GM19023 (cell line): ENCODE measurements around the gene TGFB1I1.

Source experiments
- ATAC-seq: cut with Tn5 transposase; IDR thresholded peaks from one replicate; pipeline ENCODE4 v1.9.1; 2021; ENCODE audit warnings: mild to moderate bottlenecking, moderate library complexity; ENCODE audit not compliant: unreplicated experiment

The TGFB1I1 gene

DNA sequence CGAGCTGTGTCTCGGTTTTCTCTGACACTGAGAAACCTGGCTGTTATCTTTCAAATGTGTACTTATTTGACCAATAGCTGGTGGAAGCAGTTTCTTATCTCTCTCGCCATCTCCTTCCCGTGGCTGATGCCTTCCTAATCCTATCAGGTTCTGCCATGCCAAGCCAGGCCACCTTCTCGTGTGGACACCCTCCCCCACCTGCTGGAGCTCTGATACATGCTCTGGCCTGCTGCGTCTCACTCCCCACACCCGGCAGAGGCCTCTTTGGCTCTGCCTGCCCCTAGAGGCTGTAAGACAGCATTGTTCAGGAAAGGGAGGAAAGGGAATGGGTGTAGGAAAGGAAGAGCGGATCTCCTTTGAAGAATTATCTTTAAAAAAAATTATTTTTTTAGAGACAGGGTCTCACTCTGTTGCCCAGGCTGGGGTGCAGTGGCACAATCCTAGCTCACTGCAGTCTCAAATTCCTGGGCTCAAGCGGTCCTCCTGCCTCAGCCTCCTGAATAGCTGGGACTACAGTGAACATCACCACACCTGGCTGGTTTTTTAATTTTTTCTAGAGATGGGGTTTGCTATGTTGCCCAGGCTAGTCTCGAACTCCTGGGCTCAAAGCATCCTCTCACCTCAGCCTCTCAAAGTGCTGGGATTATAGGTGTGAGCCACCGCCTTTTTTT, 20.1 kb upstream of the TGFB1I1 start:
- no peak for ATAC-seq

DNA sequence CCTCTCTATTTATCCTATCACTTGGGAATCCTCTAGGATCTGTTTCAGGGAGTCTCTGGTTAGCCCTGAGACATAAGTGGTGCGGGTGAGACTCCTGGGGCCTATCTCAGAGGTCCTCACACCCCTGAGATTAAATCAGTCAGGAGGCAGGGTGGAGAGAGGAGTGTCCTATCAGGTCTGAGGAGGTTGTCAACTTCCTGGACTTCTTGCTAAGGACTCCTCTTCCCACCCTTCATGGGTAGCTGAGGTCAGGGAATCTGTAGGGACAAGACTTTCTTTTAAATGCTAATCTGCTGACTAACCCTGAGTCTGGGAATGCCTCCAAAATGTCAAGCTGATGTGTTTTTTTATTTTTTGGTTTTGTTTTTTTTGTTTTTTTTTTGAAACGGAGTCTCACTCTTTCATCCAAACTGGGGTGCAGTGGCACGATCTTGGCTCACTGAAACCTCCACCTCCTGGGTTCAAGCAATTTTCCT, 19.3 kb upstream of the TGFB1I1 start:
- ATAC-seq, result no peak

DNA sequence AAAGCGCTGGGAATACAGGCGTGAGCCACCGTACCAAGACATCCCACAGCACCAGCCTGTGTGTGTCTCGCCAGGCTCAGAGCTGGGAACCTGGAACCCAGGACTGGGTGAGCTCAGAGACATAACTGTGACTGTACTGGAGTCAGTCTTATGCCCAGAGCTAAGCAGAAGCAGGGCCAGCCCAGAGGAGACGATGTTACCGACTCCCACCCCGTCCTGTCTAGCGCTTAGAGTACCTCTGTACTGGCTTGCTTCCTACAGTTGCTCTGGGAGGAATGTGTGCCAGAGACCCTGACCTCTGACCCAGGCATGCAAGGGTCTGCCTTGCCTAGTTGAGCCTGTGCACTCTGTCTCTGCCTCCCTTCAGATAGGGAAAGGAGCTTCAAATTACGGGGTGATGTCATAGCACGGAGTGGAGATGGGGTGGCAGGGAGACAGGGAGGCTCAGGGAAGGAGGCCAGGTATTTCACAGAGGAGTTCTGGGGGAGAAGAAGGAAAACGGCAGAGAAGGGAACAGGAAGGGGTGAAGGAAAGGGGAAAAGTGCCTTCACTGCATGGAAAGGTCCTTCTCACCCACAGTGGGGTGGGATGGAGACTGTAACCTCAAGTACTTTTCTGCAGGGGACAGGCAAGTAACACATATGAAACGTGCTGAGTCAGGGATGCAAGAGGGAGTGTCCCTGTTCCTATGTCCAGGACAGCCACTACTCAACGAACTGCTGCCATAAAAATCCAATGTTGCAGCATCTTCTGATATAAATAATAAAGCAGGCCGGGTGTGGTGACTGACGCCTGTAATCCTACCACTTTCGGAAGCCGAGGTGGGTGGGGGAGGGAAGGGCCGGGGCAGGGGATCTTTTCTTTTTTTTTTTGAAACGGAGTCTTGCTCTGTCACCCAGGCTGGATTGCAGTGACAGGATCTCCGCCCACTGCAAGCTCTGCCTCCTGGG, 18.4 kb upstream of the TGFB1I1 start:
- no peak for ATAC-seq

DNA sequence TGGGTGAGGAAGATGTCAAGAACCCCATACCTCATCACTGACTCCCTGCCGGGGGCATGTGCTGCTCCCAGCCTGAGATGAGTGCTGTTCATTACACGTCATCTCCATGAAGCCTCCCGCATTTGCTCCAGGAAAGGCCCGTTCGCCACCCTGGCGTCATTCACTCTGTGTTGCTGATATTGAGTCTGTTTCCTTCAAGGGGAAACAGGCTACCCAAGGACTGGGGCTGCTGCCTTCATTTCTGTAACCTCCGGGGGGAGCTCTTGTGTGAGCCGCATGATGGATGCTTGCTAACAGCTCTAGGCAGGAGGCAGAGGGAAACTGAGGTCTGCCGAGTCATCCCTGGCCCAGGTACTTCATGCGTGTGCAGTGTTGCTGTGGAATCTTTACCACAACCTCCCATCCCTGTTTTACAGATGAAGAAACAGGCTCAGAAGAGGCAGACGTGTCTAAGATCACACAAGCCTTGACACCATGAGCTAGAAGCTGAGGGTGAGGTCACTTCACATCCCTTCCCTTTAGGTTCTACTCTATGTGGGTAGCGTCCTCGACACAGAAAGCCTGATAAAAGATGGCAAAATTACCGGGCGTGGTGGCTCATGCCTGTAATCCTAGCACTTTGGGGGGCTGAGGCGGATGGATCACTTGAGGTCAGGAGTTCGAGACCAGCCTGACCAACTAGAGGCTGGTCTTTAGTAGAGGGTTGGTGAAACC, 16.2 kb upstream of the TGFB1I1 start:
- ATAC-seq, result no peak

DNA sequence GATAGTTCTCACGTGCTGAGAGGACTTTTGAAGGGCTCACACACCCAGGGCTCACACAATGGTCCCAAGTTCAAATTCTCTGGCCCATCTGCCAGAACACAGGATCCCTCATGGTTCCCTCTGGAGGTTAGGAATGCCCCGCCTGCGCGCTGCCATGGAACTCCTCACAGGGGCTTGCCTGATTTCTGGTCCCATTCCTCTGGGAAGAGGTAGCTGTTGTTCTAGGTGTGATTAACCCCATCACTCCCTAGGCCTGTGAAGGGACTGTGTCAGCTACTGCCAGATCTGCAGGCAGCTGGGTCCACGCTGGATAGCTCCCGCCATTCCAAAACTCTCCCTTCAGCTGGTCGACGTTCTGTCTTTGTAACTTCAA, 15.0 kb upstream of the TGFB1I1 start:
- ATAC-seq, result no peak

DNA sequence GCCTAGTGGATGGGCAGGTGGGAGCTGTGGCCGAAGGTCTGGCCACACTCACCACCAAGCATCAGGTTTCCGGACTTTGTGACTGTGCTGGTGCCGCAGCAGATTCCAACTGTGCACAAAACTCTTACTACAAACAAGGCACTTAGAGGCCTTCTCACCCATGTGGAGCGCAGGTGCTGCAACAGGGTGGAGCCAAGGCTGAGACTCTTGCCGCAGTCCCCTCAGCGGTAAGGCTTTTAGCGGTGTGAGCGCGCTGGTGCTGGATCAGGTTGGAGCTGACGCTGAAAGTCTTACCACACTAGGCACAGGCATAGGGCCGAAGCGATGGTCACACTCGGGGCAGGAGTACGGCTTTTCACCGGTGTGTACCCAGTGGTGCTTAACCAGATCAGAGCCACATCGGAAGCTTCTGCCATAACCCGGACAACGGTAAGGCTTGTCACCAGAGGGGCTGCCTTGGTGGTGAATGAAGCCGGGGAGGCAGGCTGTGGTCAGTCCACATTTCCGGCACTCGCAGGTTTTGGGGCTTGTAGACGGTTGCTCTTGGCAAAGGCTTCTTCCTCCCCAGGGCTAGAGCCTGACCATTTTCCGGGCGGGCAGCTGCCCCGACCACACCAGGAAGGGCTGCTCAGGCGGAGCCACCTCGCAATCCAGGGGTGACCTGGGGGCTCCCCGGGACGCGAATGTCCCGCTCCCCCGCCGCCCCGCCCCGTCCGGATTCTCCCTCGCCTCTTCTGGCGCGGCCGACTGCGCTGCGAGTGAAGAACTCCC, 13.7 kb upstream of the TGFB1I1 start:
- peak; percentile 3 for ATAC-seq

DNA sequence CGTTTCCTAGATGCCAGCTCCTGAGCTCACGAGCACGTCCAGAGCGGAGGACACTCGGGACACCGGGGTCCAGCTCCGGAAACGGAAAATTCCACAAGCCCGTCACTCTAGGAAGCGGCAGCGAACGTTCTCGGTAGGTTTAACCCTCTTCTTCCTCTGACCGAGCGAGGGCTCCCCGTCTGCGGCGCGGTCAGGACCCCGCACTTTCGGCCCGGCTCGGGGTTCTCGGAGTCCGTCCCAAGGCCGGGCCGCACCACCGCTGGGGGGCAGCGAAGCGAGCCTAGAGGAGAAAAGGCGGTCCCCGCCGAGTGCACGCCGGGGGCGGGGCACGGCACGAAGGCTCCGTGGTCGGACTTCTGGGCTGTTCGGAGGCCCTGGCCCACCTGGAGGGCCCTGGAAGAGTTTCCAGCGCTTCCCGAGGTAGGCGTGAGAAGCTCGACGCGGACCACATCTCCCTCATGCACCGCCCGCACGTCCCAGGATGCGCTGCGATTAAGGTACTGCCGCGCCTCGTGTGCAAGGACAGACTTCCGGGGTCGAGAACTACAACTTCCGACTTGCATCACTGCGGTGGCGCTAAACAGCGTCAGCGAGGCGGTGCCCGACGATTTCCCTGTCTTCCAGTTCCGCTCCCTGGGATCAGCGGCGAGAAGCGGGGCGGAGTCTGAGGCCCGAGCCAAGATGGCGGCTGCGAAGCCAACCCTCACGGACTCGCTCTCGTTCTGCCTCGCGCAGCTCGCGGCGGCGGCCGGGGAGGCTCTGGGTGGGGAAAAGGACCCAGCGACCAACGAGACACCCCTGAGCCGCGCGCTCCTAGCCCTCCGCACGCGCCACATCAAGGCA, 12.9 kb upstream of the TGFB1I1 start, which contains the start of gene ARMC5:
Gene ARMC5 (plus strand): TSS at position 658 of the 843 bp plus-strand sequence. CDS start 24 bp downstream, at position 682.
- peak; percentile 79 for ATAC-seq

DNA sequence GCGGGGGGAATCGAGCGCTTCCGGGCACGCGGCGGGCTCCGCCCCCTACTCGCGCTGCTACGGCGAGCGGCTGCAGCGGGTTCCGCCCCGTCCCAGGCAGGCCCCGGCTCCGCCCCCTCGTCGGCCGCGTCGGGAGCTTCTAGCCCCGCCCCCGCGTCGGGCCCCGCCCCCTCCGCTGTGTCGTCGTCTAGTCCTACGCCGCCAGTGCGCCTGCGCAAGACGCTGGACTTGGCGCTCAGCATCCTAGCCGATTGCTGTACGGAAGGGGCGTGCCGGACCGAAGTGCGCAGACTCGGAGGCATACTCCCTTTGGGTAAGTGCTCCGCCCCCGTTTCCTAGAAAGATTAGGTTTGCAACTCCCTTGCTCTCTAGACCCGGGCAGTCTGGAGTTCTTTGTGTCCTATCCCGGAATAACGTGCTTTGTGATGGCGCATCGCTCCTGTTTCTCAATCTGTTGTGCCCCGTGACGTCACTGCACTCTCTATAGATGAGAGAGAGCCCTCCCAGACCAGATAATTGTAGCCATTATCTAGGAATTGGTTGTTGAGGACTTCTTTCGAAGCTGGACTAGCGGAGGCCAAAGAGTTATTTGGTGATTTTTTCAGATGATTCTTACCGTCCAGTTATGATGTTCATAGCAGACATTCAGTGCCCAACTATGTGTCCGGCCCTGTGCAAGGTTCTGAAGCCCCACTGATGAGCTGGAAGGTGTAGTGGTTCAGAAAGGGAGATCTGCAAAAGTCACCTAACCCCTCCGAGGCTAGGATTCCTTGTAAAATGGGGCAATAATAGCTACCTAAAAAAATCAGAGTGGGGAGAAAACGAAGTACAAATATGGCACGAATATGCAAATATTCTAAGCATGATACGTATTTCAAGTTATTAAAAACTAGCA, 12.0 kb upstream of the TGFB1I1 start:
- peak; percentile 68 for ATAC-seq

DNA sequence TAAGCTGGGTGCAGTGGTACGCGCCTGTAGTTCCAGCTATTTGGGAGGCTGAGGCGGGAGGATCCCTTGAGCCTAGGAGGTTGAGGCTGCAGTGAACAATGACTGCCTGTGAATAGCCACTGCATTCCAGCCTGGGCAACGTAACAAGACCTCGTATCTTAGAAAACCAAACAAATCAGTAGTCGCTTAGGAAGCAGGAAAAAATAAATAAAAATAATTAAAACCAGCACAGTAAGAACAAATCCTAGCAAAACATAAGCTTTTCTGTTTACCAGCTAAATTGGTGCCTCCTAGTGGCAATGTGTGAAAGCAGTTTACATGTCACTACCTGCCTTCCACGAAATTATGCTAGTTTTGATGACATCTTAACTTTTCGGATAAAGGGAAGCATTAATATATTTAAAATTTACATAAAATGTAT, 11.4 kb upstream of the TGFB1I1 start:
- no peak for ATAC-seq

DNA sequence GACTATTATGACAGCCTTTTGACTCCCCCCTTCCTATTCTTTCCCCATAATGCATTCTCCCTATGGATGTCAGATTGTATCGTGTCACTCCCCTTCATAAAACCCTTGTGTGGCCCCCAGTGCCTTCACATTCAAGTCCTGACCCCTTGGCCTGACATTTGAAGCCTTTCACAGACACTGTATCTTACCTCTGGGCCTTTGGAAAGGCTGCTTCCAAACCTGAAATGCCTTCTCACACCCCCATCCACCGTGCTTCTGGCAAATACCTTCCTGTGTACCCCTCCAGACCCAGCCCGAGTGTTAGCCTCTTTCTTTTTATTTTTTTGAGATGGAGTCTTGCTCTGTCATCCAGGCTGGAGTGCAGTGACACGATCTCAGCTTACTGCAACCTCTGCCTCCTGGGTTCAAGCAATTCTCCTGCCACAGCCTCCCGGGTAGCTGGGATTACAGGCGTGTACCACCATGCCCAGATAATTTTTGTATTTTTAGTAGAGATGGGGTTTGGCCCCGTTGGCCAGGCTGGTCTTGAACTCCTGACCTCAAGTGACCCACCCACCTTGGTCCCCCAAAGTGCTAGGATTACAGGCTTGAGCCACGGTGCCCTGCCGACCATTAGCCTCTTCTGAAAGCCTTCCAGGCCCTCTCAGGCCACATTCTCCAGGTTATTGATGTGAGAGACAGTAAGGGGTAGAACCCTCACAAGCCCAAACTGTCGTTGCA, 10.6 kb upstream of the TGFB1I1 start:
- no peak for ATAC-seq

DNA sequence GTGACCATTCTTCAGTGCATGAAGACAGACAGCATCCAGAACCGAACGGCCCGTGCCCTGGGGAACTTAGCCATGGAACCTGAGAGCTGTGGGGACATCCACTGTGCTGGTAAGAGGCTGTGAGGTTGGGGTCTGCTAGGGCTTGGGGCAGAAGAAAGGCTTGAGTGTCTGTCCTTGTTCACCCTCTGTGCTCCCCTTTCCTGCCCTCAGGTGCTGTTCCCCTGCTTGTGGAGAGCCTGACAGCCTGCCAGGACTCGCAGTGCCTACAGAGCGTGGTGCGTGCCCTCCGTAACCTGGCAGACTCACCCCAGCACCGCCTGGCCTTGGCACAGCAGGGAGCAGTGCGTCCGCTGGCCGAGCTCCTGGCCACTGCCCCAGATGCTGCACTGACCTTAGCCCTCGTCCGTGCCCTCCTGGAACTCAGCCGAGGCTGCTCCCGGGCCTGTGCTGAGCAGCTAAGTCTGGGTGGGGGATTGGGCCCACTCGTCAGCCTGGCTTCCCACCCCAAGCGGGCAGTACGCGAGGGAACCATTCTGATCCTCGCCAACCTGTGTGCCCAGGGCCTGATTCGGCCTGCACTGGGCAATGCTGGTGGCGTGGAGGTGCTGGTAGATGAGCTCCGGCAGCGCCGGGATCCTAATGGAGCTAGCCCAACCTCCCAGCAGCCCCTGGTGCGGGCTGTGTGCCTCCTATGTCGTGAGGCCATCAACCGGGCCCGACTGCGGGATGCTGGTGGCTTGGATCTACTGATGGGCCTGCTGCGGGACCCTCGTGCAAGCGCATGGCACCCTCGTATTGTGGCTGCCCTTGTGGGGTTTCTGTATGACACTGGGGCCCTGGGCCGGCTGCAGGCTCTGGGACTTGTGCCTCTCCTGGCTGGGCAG, 9.8 kb upstream of the TGFB1I1 start:
- no peak for ATAC-seq

DNA sequence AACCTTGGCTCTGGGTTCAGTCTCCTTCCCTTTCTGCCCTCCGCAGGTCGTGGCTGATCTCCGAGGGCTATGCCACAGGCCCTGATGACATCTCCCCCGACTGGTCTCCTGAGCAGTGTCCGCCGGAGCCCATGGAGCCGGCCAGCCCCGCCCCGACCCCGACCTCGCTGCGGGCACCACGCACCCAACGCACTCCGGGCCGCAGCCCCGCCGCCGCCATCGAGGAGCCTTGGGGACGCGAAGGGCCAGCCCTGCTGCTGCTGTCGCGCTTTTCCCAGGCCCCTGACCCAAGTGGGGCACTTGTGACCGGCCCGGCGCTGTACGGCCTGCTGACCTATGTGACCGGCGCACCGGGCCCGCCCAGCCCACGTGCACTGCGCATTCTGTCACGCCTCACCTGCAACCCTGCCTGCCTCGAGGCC, 7.6 kb upstream of the TGFB1I1 start:
- no peak for ATAC-seq

DNA sequence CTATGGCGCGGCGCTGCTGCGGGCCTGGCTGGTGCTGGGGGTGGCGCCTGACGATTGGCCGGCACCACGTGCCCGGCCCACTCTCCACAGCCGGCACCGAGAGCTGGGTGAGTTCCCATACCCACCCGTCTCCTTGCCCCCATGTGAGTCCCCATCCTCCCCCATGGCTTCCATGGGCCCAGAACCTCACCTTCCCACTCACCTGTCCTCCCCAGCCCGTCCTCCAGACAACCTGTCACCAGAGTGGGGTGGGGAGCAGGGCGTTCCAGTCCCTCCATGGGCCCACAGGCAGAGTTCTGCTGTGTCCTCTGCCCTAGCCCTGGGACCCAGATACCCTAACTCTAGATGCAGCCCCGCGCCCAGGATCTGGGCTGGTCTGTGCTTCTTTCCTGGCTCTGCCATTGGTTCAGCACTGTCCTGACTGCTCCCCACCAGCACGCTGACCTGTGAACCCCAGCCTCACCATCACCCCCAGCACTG, 7.1 kb upstream of the TGFB1I1 start:
- ATAC-seq, result no peak

DNA sequence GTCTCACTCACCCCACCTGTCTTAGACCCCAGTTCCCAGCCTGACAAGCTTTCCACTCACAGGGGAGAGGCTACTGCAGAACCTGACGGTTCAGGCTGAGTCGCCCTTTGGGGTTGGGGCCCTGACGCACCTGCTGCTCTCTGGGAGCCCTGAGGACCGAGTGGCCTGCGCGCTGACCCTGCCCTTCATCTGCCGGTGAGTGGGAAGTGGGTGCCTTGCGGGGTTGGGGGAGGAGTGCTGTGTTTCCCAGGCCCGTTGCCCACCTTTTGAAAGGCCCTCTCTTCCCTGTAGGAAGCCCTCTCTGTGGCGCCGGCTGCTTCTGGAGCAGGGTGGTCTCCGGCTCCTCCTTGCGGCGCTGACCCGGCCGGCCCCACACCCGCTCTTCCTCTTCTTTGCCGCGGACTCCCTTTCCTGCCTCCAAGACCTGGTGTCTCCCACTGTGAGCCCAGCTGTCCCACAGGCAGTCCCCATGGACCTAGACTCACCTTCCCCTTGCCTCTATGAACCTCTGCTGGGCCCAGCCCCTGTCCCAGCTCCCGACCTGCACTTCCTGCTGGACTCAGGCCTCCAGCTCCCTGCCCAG, 6.1 kb upstream of the TGFB1I1 start:
- no peak for ATAC-seq

DNA sequence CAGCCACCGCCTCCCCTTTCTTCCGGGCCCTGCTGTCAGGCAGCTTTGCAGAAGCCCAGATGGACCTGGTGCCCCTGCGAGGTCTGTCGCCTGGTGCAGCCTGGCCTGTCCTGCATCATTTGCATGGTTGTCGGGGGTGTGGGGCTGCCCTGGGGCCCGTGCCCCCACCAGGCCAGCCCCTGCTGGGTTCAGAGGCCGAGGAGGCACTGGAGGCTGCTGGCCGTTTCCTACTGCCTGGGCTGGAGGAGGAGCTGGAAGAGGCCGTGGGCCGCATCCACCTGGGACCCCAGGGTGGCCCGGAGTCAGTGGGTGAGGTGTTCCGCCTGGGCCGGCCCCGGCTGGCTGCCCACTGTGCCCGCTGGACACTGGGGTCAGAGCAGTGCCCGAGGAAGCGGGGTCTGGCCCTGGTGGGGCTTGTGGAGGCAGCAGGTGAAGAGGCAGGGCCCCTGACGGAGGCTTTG, 5.5 kb upstream of the TGFB1I1 start:
- ATAC-seq, result no peak

DNA sequence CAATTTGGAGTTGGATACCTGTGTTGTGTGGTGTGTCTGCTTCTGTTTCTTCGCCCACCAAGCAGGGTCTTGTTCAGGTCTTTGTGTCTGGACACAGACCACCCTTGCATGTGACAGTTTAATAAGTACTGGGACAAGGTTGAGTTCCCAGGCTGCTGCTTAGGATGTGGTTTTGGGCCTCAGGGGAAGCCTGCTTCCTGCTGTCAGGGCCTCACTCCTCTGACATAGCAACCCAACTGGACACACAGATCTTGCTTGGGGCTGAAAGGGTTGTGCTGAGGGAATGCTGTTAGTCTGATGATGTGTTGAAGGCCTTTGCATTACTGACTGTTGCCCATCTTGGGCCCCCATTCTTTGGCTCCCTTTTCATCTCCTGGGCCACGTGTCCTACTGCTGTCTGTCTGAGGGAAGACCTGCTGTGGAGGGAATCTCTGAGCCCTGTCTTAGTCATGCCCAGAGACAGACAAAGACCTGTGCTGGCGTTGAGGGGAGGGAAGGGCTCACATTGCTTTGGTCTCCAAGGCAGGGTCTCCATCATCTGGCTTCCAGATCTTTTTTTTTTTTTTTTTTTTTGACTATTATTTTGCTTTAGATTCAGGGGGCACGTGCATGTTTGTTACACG, 4.7 kb upstream of the TGFB1I1 start:
- ATAC-seq, result no peak
